GM10248 (cell line): ENCODE measurements around the gene OR7G3.
A peak's percentile ranks its signal among the peaks of the same experiment; 100 is the strongest.

Source experiments
- CTCF ChIA-PET: fragments of 300-600 bp; sonication (Branson Sonifier 250); formaldehyde crosslinking; extraction: SDS; loops from one replicate; lab custom pipeline; 2021; ENCODE audit warnings: antibody characterized with exemption; lab: Yijun Ruan, JAX
- POLR2A ChIA-PET: fragments of 350-650 bp; sonication (Branson Sonifier 250); formaldehyde crosslinking; extraction: SDS; loops from one replicate; lab custom pipeline; 2020; ENCODE audit warnings: antibody characterized with exemption; lab: Yijun Ruan, JAX
- DNase-seq: peaks from one replicate; pipeline ENCODE4 v3.0.0; 2012; ENCODE audit errors: extremely low spot score
- CTCF ChIP-seq: IDR thresholded peaks from 2 replicates; pipeline ENCODE4 v1.5.1; 2012; ENCODE audit warnings: mild to moderate bottlenecking, low read depth; ENCODE audit errors: extremely low read depth, missing control alignments, control extremely low read depth

OR7G3 gene

DNA sequence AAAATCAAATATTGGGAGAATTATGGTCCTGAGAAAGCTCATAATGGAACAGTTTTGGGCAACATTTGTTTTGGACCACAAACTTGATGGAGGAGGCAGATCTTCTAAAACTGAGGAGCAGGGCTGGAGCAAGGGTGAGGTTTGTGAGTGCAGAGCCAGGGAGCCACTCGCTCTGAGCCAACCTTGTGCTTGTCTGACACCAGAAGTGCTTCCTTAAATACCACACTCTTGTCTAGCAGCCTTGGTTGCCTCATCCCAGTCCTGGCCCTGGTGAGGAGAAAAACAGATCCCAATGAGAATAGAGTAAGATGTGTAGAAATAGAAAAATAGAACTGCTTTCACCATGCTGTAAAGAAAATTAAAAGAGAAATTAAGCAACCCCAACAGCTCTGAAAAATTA is 20.1 kb upstream of the OR7G3 start:
- TF ChIP-seq CTCF, result no peak
- DNase-seq, result no peak
- ChIA-PET POLR2A (no interaction called here), CTCF (no interaction called here)

GRCh38 chr19:9144920-9145319 is 18.2 kb upstream of the OR7G3 start:
- TF ChIP-seq CTCF, result no peak
- ChIA-PET POLR2A (no interaction called here), CTCF (no interaction called here)
- DNase-seq, result no peak

GRCh38 chr19:9140159-9140874 is 13.6 kb upstream of the OR7G3 start, which contains the start of gene ZNF317:
Gene ZNF317, plus strand, starts transcription at chr19:9140397. Its CDS starts 15,620 bp downstream, at chr19:9156017.
- CTCF ChIA-PET, result no interaction called here
- TF ChIP-seq CTCF, result no peak
- peak; percentile 90 for DNase-seq
- POLR2A ChIA-PET, result interaction anchor here (0.6 kb wide), 1 partner anchor 627 kb away, joined by 3 read pairs; no protein-coding TSS in a partner anchor

GRCh38 chr19:9139609-9140158 is 12.9 kb upstream of the OR7G3 start:
- ChIA-PET POLR2A (no interaction called here), CTCF (no interaction called here)
- no peak for TF ChIP-seq CTCF
- no peak for DNase-seq

- no peak for DNase-seq
- no peak for TF ChIP-seq CTCF
- POLR2A ChIA-PET, result interaction anchor here (0.5 to 0.7 kb wide), 2 partner anchors 680 to 695 kb away, joined by 6 to 8 read pairs; partner anchors contain the start of gene UBL5
- CTCF ChIA-PET, result interaction anchor here (1.2 kb wide), 1 partner anchor 665 kb away, joined by 3 read pairs; no protein-coding TSS in a partner anchor
Observed at GRCh38 chr19:9132422-9132821, 5.7 kb upstream of the OR7G3 start.

DNA sequence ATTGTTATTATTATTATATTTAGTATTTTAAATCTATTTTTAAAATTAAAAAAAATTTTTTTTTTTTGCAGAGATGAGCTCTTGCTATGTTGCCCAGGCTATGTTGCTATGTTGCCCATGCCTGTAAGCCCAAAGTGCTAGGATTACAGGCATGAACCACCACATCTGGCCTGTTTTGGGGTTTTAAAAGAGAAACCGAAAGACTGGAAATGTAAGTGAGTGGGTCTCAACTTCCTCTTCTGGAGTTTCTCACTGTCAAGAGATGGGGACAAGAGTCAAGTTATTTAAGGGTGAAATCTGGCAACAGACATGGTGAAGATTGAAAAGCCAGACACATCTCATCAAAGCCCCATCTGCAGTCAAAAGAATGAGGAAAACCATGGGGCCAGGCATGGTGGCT is 4.2 kb upstream of the OR7G3 start:
- CTCF ChIA-PET, result no interaction called here
- DNase-seq, result no peak
- TF ChIP-seq CTCF, result no peak

More for the DNA sequence above, 4.2 kb upstream of the OR7G3 start:
- POLR2A ChIA-PET, result interaction anchor here (0.6 kb wide), 1 partner anchor 453 kb away, joined by 3 read pairs; no protein-coding TSS in a partner anchor
